HL-60 (cell line): ENCODE data around the gene ATP2B2.

Experiments
- GABPA ChIP-seq: IDR thresholded peaks from 2 replicates; pipeline ENCODE4 v1.6.1; 2012; ENCODE audit warnings: low read depth
- TF ChIP-seq, protein P1 (sequence below): IDR thresholded peaks from one replicate; pipeline ENCODE4 v1.5.1; 2011; ENCODE audit warnings: low read length, control low read depth, inconsistent platforms; ENCODE audit not compliant: insufficient read depth

DNA sequence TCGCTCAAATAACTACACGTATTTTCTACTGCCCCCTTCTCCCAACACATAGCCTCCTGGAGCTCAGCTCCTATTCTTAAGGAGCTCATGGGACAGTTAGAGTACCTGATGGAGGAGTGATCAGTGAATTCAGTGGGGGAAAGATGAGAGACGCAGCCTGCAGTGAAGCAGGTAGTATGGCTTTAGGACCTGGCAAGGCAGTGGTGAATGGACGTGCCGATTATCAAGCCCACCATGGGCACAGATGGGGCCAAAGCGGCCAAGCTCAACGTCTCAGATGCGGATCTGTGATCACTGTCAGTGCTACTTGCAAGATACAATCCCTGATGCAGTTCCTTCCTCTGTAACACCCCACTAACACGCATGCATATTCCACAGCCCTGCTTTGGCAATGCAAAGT, 45.8 kb upstream of the ATP2B2 start:
- TF ChIP-seq, protein P1, sequence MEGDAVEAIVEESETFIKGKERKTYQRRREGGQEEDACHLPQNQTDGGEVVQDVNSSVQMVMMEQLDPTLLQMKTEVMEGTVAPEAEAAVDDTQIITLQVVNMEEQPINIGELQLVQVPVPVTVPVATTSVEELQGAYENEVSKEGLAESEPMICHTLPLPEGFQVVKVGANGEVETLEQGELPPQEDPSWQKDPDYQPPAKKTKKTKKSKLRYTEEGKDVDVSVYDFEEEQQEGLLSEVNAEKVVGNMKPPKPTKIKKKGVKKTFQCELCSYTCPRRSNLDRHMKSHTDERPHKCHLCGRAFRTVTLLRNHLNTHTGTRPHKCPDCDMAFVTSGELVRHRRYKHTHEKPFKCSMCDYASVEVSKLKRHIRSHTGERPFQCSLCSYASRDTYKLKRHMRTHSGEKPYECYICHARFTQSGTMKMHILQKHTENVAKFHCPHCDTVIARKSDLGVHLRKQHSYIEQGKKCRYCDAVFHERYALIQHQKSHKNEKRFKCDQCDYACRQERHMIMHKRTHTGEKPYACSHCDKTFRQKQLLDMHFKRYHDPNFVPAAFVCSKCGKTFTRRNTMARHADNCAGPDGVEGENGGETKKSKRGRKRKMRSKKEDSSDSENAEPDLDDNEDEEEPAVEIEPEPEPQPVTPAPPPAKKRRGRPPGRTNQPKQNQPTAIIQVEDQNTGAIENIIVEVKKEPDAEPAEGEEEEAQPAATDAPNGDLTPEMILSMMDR: no peak
- no peak for TF ChIP-seq GABPA
